GM08714 (cell line): Measurements from ENCODE around the gene FBXO5.
"Not testable (repeated sequence)": the region's sequence is repeated elsewhere in the genome, so short reads cannot be mapped to it uniquely, and the experiment has no call there.

ENCODE experiments used
- H3K4me3 ChIP-seq: fragments of 200-500 bp; sonication (Bioruptor generic); 2 replicates; pipeline ENCODE4 v1.5.1; 2014; ENCODE audit warnings: mild to moderate bottlenecking, low read length, inconsistent platforms
- ZNF274 ChIP-seq: IDR thresholded peaks from 2 replicates; pipeline ENCODE4 v1.6.1; 2012; ENCODE audit warnings: mild to moderate bottlenecking, low read depth, low read length

Gene FBXO5

GRCh38 chr6:152979116-152979515 lies 3.7 kb downstream of the FBXO5 start:
- H3K4me3 ChIP-seq = no peak overlapping the region; the same call in 1 of the 2 replicates
- no peak for TF ChIP-seq ZNF274

DNA sequence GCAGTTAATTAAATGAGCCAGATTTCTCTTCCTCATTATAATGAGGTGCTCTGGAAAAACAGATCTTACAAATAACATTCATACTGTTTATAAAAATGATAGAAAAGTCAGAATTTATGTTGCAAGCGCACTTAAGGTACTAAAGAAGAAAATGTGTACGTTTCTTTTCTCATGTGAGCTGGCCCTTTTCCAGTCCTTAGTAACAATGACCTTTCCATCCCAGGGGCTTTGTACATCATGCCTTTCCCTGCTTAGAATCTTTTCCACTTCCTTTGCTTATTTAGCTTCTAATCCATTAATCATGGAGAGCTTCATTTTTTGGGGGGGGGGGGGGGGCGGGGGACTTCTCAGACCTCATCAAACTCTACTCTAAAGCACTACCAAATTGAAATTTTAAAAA lies 4.8 kb downstream of the FBXO5 start:
- no peak for TF ChIP-seq ZNF274
- no peak overlapping the region for H3K4me3 ChIP-seq

GRCh38 chr6:152977556-152977955 lies 5.3 kb downstream of the FBXO5 start:
- H3K4me3 ChIP-seq = no peak overlapping the region
- no peak for TF ChIP-seq ZNF274

DNA sequence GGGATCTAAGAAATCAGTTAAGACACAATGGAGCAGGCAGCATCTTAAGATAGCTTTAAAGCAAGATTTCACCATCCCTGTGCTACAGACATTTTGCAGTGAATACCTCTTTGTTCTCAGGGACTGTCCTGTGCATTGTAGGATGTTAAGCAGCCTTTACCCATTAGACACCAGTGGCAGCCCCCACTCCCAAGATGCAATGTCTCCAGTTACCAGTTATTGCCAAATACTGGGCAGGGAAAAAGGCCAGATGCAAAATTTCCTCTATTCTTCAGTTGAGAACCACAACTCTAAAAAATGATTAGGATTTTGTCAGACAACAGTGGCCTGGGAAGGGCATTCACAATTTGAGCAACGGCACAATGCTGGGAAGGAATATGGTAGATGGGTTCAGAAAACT lies 6.1 kb downstream of the FBXO5 start:
- no peak for TF ChIP-seq ZNF274
- H3K4me3 ChIP-seq = no peak overlapping the region

DNA sequence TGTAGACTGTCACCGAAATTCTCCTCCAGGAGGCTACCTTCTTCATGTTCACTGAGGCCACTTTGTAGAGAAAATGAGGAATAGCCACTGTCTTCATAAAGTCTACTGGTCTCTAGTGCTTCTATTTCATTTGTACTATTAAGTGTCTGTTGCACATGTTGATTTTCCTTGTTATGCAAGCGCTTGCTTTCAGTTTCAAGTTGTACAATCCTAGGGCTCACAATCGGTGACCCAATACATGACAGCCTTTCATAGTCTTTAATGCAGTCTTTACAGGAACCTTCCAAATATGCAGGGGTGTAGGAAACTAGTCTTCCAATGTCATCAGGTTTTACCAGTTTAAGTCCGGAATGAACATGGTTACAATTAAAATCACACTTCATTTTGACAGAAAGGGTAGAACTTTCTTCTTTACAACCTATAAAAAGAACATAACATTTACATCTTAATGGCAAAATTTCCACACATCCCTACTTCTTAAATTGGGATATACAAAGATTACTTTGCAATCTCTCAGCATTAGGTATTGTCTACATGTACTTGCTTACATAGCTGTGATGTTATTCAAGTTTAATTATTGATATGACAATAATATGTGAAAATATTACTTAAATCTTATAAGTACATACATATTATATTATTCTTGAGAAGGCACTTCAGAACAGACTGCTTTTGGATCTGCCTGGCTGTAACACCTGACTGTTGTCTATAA lies 7.5 kb downstream of the FBXO5 start:
- H3K4me3 ChIP-seq = no peak overlapping the region
- TF ChIP-seq ZNF274 = no peak

GRCh38 chr6:152973916-152974315 lies 8.9 kb downstream of the FBXO5 start:
- no peak overlapping the region for H3K4me3 ChIP-seq
- no peak for TF ChIP-seq ZNF274

- no peak for TF ChIP-seq ZNF274
- H3K4me3 ChIP-seq = no peak overlapping the region
These were observed 13.0 kb downstream of the FBXO5 start for GRCh38 chr6:152969688-152970418.

DNA sequence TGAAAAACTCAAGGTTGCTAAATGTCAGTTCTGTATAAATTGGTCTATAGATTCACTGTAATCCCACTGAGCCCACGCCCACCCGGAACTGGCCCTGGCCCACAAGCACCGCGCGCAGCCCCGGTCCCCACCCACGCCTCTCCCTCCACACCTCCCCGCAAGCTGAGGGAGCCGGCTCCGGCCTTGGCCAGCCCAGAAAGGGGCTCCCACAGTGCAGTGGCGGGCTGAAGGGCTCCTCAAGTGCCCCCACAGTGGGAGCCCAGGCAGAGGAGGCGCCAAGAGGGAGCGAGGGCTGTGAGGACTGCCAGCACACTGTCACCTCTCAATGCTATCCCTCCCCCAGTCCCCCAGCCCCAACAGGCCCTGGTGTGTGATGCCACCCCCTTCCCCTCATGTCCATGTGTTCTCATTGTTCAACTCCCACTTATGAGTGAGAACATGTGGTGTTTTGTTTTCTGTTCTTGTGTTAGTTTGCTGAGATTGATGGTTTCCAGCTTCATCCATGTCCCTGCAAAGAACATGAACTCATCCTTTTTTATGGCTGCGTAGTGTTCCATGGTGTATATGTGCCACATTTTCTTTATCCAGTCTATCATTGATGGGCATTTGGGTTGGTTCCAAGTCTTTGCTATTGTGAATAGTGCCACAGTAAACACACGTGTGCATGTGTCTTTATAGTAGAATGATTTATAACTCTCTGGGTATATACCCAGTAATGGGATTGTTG lies 16.5 kb downstream of the FBXO5 start:
- not testable (repeated sequence) for H3K4me3 ChIP-seq

DNA sequence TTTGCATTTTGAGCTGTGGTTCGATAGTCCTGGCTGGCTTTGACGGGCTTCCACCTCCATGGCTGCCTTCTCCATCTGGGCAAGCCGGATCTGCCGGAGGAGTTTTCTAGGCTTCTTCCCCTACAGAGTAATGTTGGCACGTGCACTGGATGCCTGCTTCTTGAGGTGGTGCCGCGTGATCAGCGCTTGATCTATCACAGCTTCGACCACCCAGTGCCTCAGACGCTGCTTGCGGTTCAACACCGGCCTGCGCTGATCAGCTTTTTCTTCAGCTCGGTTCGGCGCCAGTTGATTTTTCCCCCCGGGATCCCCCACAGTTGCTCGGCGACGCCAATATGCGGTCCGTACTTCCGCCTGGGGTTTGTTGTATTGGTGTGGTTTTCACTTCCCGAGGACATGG lies 23.5 kb downstream of the FBXO5 start:
- no peak for TF ChIP-seq ZNF274
- H3K4me3 ChIP-seq = no peak overlapping the region

DNA sequence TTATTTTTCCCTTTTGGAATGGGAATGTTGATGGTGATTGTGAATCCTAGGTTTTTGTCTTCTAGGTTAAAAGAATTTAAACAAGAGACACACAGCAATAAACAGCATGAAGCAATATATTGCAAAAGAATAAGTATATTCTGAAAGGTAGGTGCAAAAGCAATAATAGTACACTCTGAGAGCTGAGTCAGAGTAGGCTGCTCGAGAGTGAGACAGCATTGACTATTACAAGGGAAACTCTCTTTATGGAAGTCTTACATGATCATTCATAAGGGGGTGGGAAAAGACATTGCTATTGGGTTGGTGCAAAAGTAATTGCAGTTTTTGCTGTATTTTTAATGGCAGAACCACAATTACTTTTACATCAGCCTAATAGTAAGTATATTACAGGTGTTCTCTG lies 25.0 kb downstream of the FBXO5 start:
- no peak overlapping the region for H3K4me3 ChIP-seq
- TF ChIP-seq ZNF274 = no peak

DNA sequence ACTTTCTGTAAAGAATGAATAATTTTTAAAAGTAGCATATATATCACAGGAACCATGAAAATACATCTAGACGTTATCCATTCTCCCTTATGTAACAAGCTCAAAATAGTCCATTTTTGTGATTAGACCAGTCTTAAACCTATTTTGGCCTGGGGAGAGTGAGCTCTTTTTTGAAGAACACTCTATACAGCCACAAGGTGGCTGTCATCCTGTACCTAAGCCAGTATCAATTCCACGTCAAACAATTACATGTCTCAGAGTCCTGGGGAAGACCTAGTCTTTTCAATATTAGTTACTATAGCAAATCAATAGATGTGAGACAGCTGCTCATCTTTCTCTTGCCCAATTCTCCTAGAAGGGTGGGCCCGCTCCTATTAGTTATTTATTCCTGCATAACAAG lies 28.4 kb downstream of the FBXO5 start:
- H3K4me3 ChIP-seq = no peak overlapping the region
- no peak for TF ChIP-seq ZNF274

DNA sequence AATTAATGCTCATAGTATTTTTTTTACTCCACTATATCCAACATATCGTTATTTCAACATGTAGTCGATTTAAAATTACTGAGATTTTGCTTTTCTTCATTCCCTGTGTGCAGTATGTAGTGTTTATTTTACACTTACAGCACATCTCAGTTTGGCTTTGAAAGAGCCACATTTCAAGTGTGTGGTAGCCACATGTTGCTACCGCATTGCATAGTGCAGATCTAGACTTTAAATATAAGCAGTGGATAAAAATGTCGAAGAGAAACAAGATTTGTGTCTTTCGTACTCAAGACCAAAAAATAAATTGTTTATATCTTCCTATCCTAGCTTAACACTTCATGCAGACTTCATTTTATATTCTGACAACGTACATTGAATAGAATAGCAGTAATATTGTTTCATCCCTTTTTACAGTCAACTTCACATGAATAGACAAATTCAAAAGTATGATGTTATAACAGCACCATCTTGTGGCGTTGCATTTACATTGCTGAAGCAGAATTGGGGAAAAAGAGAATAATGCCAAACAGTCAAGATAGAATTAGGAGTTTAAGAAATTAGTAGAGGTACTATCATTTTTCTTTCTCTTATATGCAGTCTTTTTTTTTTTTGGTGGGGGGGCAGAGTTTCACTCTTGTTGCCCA lies 29.9 kb downstream of the FBXO5 start:
- TF ChIP-seq ZNF274 = no peak
- H3K4me3 ChIP-seq = no peak overlapping the region

GRCh38 chr6:152952045-152952444 lies 30.8 kb downstream of the FBXO5 start:
- no peak for TF ChIP-seq ZNF274
- H3K4me3 ChIP-seq = no peak overlapping the region

GRCh38 chr6:152950240-152950639 lies 32.6 kb downstream of the FBXO5 start:
- TF ChIP-seq ZNF274 = no peak
- no peak overlapping the region for H3K4me3 ChIP-seq
